GM12872 (cell line): ENCODE results near the gene HSD17B12.

Experiments
- TF ChIP-seq, protein P1 (sequence below): IDR thresholded peaks from 3 replicates; pipeline ENCODE4 v1.5.1; 2011; ENCODE audit warnings: low read depth, mild to moderate bottlenecking, low read length, moderate library complexity; ENCODE audit not compliant: insufficient read depth

HSD17B12 gene

DNA sequence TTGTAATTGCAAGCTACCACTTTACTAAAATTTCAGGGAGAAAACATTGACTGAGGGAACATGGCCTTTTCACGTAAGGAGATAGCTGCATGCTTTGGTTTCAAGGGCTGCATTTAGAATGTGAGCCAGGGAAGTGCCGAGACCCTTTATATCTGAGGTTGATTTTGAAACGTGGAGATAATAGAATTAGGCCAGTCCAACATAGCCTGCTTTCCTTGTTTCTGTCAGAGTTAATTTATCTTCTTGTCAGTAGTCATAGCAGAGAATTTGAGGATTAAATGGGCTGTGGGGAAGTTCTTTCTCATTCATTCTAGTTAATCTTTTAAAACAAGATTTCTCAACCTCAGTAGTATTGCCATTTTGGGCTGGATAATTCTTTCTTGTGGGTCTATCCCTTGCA lies 212.3 kb downstream of the HSD17B12 start:
- TF ChIP-seq, protein P1, sequence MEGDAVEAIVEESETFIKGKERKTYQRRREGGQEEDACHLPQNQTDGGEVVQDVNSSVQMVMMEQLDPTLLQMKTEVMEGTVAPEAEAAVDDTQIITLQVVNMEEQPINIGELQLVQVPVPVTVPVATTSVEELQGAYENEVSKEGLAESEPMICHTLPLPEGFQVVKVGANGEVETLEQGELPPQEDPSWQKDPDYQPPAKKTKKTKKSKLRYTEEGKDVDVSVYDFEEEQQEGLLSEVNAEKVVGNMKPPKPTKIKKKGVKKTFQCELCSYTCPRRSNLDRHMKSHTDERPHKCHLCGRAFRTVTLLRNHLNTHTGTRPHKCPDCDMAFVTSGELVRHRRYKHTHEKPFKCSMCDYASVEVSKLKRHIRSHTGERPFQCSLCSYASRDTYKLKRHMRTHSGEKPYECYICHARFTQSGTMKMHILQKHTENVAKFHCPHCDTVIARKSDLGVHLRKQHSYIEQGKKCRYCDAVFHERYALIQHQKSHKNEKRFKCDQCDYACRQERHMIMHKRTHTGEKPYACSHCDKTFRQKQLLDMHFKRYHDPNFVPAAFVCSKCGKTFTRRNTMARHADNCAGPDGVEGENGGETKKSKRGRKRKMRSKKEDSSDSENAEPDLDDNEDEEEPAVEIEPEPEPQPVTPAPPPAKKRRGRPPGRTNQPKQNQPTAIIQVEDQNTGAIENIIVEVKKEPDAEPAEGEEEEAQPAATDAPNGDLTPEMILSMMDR, result no peak

DNA sequence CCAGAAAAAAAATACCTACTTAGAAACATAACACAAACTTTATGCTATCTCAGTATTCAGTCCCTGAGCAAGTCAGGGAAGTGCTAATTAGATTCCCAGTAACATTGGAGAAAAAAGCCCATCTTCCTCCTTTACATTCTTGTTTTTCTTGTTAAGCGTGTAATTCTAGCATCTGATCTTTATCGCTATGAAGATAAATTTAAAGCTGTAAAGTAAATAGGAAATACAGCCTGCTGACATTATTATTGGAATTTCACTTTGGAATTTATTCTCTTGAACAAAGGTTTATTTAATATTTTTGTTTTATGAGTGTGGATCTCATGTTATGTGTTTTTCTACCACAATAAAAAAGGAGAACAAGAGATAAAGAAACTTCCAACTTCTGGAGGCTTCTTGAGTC lies 214.0 kb downstream of the HSD17B12 start:
- TF ChIP-seq, protein P1, result no peak

DNA sequence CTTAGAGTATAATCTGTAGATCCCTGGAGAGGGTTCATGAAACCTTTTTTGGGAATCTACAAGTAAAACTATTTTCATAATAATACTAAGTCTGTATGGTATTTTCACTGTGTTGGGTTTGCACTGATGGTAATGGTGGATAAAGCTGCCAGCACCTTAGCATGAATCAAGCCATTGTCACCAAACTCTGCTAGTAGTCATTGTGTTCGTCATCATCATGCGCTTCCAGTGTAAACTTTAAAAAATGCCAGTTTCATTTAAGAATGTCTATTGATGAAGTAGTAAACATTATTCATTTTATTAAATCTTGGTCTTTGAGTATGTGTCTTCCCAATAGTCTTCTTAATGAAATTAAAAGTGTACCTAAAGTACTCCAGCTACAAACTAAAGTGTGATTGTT lies 215.1 kb downstream of the HSD17B12 start:
- TF ChIP-seq, protein P1, result no peak

DNA sequence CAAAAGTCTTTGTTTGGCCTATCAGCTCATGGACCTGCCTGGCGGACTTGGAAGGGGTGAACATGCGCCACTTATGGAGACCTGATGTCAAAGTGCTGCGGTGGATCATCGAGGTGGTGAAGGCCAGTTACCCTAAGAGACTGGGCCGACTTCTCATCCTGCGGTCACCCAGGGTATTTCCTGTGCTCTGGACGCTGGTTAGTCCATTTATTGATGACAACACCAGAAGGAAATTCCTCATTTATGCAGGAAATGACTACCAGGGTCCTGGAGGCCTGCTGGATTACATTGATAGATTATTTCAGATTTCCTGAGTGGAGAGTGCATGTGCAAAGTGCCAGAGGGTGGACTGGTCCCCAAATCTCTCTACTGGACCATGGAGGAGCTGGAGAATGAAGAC lies 218.0 kb downstream of the HSD17B12 start:
- TF ChIP-seq, protein P1, result no peak

DNA sequence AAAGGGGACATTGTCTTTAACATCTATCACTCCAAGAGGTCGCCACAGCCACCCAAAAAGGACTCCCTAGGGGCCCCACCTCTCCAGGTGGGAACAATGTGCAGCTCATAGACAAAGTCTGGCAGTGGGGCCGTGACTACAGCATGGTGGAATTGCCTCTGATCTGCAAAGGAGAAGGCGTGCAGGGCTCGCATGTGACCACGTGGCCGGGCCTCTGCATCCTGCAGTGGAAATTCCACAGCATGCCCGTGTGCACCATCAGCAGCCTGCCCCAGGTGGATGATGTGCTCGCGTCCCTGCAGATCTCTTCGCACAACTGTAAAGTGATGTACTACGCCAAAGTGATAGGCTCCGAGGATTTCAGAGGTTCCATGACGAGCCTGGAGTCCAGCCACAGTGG lies 218.6 kb downstream of the HSD17B12 start:
- TF ChIP-seq, protein P1, result no peak

DNA sequence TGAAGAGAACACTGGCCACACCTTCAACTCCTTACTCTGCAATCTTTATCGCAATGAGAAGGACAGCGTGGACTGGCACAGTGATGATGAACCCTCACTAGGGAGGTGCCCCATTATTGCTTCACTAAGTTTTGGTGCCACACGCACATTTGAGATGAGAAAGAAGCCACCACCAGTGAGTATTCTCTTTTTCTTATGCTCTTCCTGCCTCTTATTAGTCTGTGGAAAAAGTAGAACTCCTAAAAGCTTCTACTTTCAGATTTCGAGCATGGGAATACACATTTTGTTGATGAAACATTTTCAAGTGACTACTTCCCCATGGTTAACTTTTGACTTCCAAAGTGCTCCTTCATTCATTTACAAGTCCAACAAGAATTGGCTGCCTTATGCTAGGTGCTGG lies 221.0 kb downstream of the HSD17B12 start:
- TF ChIP-seq, protein P1, result no peak

DNA sequence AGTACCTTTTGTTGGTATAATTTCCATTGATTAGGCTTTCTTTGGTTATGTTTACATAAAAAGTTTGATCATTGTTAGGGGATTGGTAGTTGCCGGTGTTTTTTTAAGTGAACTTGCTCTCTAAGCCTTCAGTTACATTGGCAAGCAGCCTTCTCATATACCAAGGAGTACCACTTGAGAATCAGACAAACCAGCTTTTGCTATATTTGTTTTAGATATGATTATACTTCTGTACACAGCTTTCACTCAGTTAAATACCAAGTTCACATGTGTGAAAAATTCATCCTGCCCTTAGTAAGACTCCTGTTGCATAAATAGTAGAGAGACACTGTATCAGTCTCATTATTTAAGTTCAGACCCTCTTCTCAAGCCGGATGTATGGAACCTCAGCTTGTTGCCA lies 222.5 kb downstream of the HSD17B12 start:
- TF ChIP-seq, protein P1, result no peak

DNA sequence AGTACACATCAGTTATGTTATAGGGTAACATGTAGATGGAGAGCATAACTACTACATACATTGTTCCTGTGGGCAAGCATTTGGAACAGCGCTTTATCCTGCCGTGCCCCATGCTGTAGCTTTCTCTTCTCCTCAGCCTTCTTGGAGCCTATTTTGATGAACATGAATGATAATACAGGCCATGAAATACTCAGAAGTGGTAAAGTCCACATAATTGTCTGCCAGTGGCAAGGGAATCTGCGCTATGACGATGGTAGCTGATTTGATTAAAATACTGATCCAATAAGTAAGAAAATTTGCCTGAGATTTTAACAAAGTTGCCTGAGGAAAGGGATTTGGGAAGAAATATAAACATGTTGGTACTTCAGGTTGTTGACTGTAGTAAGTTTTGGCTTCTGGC lies 223.4 kb downstream of the HSD17B12 start:
- TF ChIP-seq, protein P1, result no peak
